Measurements from ENCODE around the gene DUSP1. TPM values are rescaled to one million over a fixed set of nuclear protein-coding genes. Genes with fewer than 3 reads are reported as not detected.

DUSP1 gene
- total and polyA plus RNA-seq, 2 of the 13 experiments (the other 11 are each of a cell fraction or from before 2014, with no cell fraction given) = 27.1 to 55.5 TPM

GRCh38 chr5:172768573-172769341 is 2.2 kb downstream of the DUSP1 start (continued):
- TF ChIP-seq SRSF4 (IDR thresholded peaks at IDR 0.05; ENCODE audit: low read depth, low read length, poor library complexity, severe bottlenecking) (no peak), ZNF563 (CRISPR knock-in tag; IDR thresholded peaks at IDR 0.05) (no peak), YEATS4 (CRISPR knock-in tag; IDR thresholded peaks at IDR 0.05; ENCODE audit: borderline replicate concordance) (no peak), MIER2 (CRISPR knock-in tag; IDR thresholded peaks at IDR 0.05) (no peak), ZNF639 (CRISPR knock-in tag; conservative IDR thresholded peaks at IDR 0.05) (no peak), ZKSCAN8 (CRISPR knock-in tag; IDR thresholded peaks at IDR 0.05; ENCODE audit: borderline replicate concordance) (no peak), SAFB2 (CRISPR knock-in tag; IDR thresholded peaks at IDR 0.05; ENCODE audit: borderline replicate concordance, low read depth) (no peak), JUND (CRISPR knock-in tag; IDR thresholded peaks at IDR 0.05) (no peak), HMGXB3 (CRISPR knock-in tag; IDR thresholded peaks at IDR 0.05; ENCODE audit: borderline replicate concordance) (no peak), REL (CRISPR knock-in tag; conservative IDR thresholded peaks at IDR 0.05) (no peak), SOX13 (IDR thresholded peaks at IDR 0.05) (no peak), SOX13 (CRISPR knock-in tag; conservative IDR thresholded peaks at IDR 0.05 in 1 of 2, IDR thresholded peaks at IDR 0.05 in 1 of 2) (no peak; a peak in 1 of 4 replicates), ZNF234 (CRISPR knock-in tag; conservative IDR thresholded peaks at IDR 0.05) (no peak), MAF1 (CRISPR knock-in tag; IDR thresholded peaks at IDR 0.05; ENCODE audit: borderline replicate concordance) (no peak), ZC3H4 (CRISPR knock-in tag; IDR thresholded peaks at IDR 0.05; ENCODE audit: borderline replicate concordance) (no peak), ZBTB10 (CRISPR knock-in tag; IDR thresholded peaks at IDR 0.05; ENCODE audit: borderline replicate concordance) (no peak), PBX2 (CRISPR knock-in tag; IDR thresholded peaks at IDR 0.05) (no peak), ZNF432 (CRISPR knock-in tag; IDR thresholded peaks at IDR 0.05; ENCODE audit: borderline replicate concordance) (no peak), IRF2 (CRISPR knock-in tag; IDR thresholded peaks at IDR 0.05) (no peak)
